IPS DF 4.7 (cell line): Measurements from ENCODE around the gene CDC16.
"Not testable (repeated sequence)": the region's sequence is repeated elsewhere in the genome, so short reads cannot be mapped to it uniquely, and the experiment has no call there.

Experiments used
- DNase-seq: peaks from one replicate; pipeline ENCODE4 v3.0.0-alpha.2; 2013; ENCODE audit warnings: low spot score; ENCODE audit errors: extremely low read depth

Gene CDC16

GRCh38 chr13:114261328-114261965 lies 26.8 kb downstream of the CDC16 start:
- no peak for DNase-seq

GRCh38 chr13:114263578-114263977 lies 28.9 kb downstream of the CDC16 start:
- no peak for DNase-seq

GRCh38 chr13:114264313-114264712 lies 29.6 kb downstream of the CDC16 start:
- DNase-seq, result not testable (repeated sequence)

GRCh38 chr13:114264886-114265611 lies 30.4 kb downstream of the CDC16 start:
- no peak for DNase-seq

GRCh38 chr13:114266241-114266640 lies 31.5 kb downstream of the CDC16 start:
- DNase-seq, result no peak

- DNase-seq, result no peak
Observed at GRCh38 chr13:114268344-114269280, 33.9 kb downstream of the CDC16 start.

- no peak for DNase-seq
Observed at GRCh38 chr13:114269281-114269770, 34.6 kb downstream of the CDC16 start.

GRCh38 chr13:114272977-114273376 lies 38.3 kb downstream of the CDC16 start:
- DNase-seq, result no peak

GRCh38 chr13:114275304-114275703 lies 40.6 kb downstream of the CDC16 start:
- no peak for DNase-seq

GRCh38 chr13:114279146-114279545 lies 44.4 kb downstream of the CDC16 start:
- no peak for DNase-seq

- no peak for DNase-seq
Observed at GRCh38 chr13:114279758-114280355, 45.2 kb downstream of the CDC16 start.

- DNase-seq, result no peak
Observed at GRCh38 chr13:114281351-114282040, 46.8 kb downstream of the CDC16 start, which contains the start of gene UPF3A. Gene UPF3A (plus strand): TSS chr13:114281601. CDS start chr13:114281640, 39 bp downstream.

- DNase-seq, result no peak
Observed at GRCh38 chr13:114282041-114282670, 47.5 kb downstream of the CDC16 start.

GRCh38 chr13:114283576-114283975 lies 48.9 kb downstream of the CDC16 start:
- DNase-seq, result no peak

GRCh38 chr13:114284680-114285079 lies 50.0 kb downstream of the CDC16 start:
- no peak for DNase-seq

- no peak for DNase-seq
Observed at GRCh38 chr13:114285166-114285808, 50.6 kb downstream of the CDC16 start.

- DNase-seq, result no peak
Observed at GRCh38 chr13:114286808-114287207, 52.1 kb downstream of the CDC16 start.

GRCh38 chr13:114288157-114288591 lies 53.5 kb downstream of the CDC16 start:
- DNase-seq, result no peak

GRCh38 chr13:114296448-114296847 lies 61.8 kb downstream of the CDC16 start:
- DNase-seq, result no peak

GRCh38 chr13:114296902-114297301 lies 62.2 kb downstream of the CDC16 start:
- no peak for DNase-seq
